ENCODE results near the gene RAPGEF4. TPM values are rescaled to one million over a fixed set of nuclear protein-coding genes. Genes with fewer than 3 reads are reported as not detected.

RAPGEF4 gene
- total and polyA plus RNA-seq, 2 of the 4 experiments (the other 2 are of a cell fraction), result 1.7 to 3.2 TPM

DNA sequence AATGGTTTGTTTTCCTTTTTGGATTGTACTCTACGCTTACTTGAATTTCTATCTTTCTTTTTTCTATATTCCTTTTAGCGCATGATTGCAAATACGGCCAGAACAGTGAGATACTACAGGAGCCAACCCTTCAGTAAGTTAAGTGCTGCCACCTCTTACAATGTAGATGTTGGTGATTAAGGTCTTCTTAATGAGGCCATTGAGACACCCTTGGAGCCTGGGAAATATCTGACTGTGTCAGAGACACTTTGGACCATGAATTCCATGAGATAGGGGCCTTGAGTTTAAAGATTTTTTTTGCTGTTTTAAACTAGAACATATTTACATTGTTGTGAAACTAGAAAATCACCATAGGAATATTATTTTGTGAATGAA, 312.9 kb downstream of the RAPGEF4 start:
- peak overlapping the region; percentile 78; the same call in 1 of the 2 replicates for H3K23ac ChIP-seq (ENCODE audit: low read depth, low read length)
- ChIA-PET POLR2A (ENCODE audit: unreplicated experiment) (no interaction called here), CTCF (interaction anchor here (0.7 to 1.1 kb wide), 2 partner anchors 21 to 293 kb away, joined by 3 read pairs; no protein-coding TSS in a partner anchor)
- peak overlapping the region; percentile 87 for H4K91ac ChIP-seq (ENCODE audit: insufficient read depth, low read depth, low read length)
- H3K4me3 ChIP-seq (ENCODE audit: insufficient read depth, low read depth, low read length), result no peak overlapping the region
- no peaks in the 10 kb centered on the region for H3K9me3 ChIP-seq (ENCODE audit: control insufficient read depth, insufficient read depth, low read length)
- peak overlapping the region; percentile 97 for H2BK5ac ChIP-seq (ENCODE audit: low read depth, low read length, poor library complexity, severe bottlenecking)
- H3K36me3 ChIP-seq (ENCODE audit: control insufficient read depth, insufficient read depth, low read length), result no peaks in the 10 kb centered on the region
- peak overlapping the region; percentile 62; the same call in 1 of the 2 replicates for H4K5ac ChIP-seq (ENCODE audit: low read depth, low read length)
- H3K56ac ChIP-seq (ENCODE audit: extremely low read depth, insufficient read depth, low read length), result peak overlapping the region; percentile 40; the same call in 1 of the 2 replicates
- H3K4me2 ChIP-seq (ENCODE audit: low read depth, low read length), result peak overlapping the region; percentile 6; the same call in 1 of the 2 replicates
- peak overlapping the region; percentile 95 for H3K14ac ChIP-seq (replicated peaks; ENCODE audit: low read depth, low read length)
- ATAC-seq (ENCODE audit: low read depth), result no peak
- TF ChIP-seq USF2 (IDR thresholded peaks at IDR 0.05; ENCODE audit: low read depth, low read length), result no peak
- no peak for TF ChIP-seq RCOR1 (IDR thresholded peaks at IDR 0.05; ENCODE audit: insufficient replicate concordance, low read length)
- TF ChIP-seq NFE2L2 (IDR thresholded peaks at IDR 0.05; ENCODE audit: low read depth, low read length), result no peak
- no peak for TF ChIP-seq FOS (IDR thresholded peaks at IDR 0.05; ENCODE audit: low read depth, low read length)
- TF ChIP-seq CEBPB (IDR thresholded peaks at IDR 0.05; ENCODE audit: low read depth, low read length), result no peak
- TF ChIP-seq MAFK (IDR thresholded peaks at IDR 0.05; ENCODE audit: low read depth, low read length), result no peak
- no peak for TF ChIP-seq SMC3 (IDR thresholded peaks at IDR 0.05; ENCODE audit: low read depth, low read length)
- TF ChIP-seq CHD1 (IDR thresholded peaks at IDR 0.05; ENCODE audit: low read depth, low read length), result no peak
- peak overlapping the region; percentile 97 for H2BK120ac ChIP-seq (ENCODE audit: low read depth, low read length)
- no peaks in the 10 kb centered on the region for H3K27me3 ChIP-seq (ENCODE audit: control insufficient read depth, insufficient read depth, low read length)
- H2BK20ac ChIP-seq (ENCODE audit: low read depth, low read length), result peak overlapping the region; percentile 99
- H2BK15ac ChIP-seq (ENCODE audit: low read depth, low read length), result peak overlapping the region; percentile 95
- dilution Hi-C loops (cut with HindIII; ENCODE audit: low sequenced_read_pairs, unreplicated experiment), result no loop called here
- H2AK5ac ChIP-seq (ENCODE audit: low read depth, low read length), result peak overlapping the region; percentile 81; the same call in 1 of the 2 replicates
- no peaks in the 10 kb centered on the region for H3K79me1 ChIP-seq (ENCODE audit: low read depth in 1 of 2, low read length in 2 of 2)
- no peak overlapping the region; the same call in 1 of the 2 replicates for H3K9ac ChIP-seq (ENCODE audit: low read depth, low read length)
- peak overlapping the region; percentile 18; the same call in 1 of the 2 replicates for H3K27ac ChIP-seq (ENCODE audit: insufficient read depth, low read length)
- H4K8ac ChIP-seq (ENCODE audit: low read depth in 2 of 2, low read length in 2 of 2), result peak overlapping the region; percentile 59 to 78
- intact Hi-C loops (cut with micrococcal nuclease), result no loop called here
- H3K18ac ChIP-seq (ENCODE audit: low read depth, low read length), result peak overlapping the region; percentile 93
- no TSS peak for BruUV-seq (replicated peaks)
- no peak for DNase-seq
- no peak overlapping the region for H2AFZ ChIP-seq (replicated peaks; ENCODE audit: low read length, poor library complexity)
- peaks cover 26% of the 10 kb centered on the region for H3K4me1 ChIP-seq (ENCODE audit: control insufficient read depth, insufficient read depth, low read length)
- in situ Hi-C loops (cut with MboI; ENCODE audit: low sequenced_read_pairs), result loop anchor here (25.0 kb wide), 1 partner anchor 314 kb away; the partner anchor contains the start of gene CDCA7
- H3K9me1 ChIP-seq (ENCODE audit: insufficient read depth, low read length), result peaks cover 15% of the 10 kb centered on the region
- no peaks in the 10 kb centered on the region for H4K20me1 ChIP-seq (ENCODE audit: insufficient read depth, low read length)
- peak overlapping the region; percentile 88 for H3K4ac ChIP-seq (ENCODE audit: low read depth, low read length)
- WGBS, 2 experiments (ENCODE audit: extremely low coverage in 2 of 2, insufficient read length in 1 of 2), result no CpG with 5 or more reads among the region's 3 CpGs
- H2AK9ac ChIP-seq (replicated peaks; ENCODE audit: low read depth, low read length, poor library complexity), result no peak overlapping the region

All from IMR-90 (cell line).